Dedifferentiated amniotic fluid mesenchymal stem cell (primary cell): ENCODE measurements around the gene FCHSD1.

Source experiments
- DNase-seq: peaks from one replicate; pipeline ENCODE4 v3.0.0-alpha.2; 2016; ENCODE audit errors: extremely low spot score

Gene FCHSD1

GRCh38 chr5:141672841-141673813 lies 21.9 kb upstream of the FCHSD1 start:
- DNase-seq, result no peak

GRCh38 chr5:141672071-141672840 lies 21.0 kb upstream of the FCHSD1 start:
- no peak for DNase-seq

DNA sequence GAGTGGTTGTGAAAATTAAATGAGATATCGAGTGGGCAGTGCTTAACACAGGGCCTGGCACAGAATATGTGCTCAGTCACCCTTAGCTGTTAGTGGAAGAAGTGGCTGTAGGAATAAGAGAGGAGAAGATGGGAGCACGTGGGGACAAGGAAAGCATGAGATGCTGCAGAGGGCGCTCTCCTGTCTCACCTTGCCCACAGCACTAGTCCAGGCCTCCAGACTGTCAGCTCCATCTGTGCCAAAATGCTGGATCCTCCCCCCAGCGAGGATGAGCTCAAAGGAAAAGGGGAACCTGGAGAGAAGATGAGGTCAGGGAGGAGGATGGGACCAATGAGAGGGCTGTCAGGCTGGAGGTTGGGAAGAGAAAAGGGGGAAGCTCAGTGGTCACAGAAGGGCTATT lies 18.3 kb upstream of the FCHSD1 start:
- DNase-seq, result no peak

GRCh38 chr5:141668601-141669265 lies 17.5 kb upstream of the FCHSD1 start:
- DNase-seq, result no peak

DNA sequence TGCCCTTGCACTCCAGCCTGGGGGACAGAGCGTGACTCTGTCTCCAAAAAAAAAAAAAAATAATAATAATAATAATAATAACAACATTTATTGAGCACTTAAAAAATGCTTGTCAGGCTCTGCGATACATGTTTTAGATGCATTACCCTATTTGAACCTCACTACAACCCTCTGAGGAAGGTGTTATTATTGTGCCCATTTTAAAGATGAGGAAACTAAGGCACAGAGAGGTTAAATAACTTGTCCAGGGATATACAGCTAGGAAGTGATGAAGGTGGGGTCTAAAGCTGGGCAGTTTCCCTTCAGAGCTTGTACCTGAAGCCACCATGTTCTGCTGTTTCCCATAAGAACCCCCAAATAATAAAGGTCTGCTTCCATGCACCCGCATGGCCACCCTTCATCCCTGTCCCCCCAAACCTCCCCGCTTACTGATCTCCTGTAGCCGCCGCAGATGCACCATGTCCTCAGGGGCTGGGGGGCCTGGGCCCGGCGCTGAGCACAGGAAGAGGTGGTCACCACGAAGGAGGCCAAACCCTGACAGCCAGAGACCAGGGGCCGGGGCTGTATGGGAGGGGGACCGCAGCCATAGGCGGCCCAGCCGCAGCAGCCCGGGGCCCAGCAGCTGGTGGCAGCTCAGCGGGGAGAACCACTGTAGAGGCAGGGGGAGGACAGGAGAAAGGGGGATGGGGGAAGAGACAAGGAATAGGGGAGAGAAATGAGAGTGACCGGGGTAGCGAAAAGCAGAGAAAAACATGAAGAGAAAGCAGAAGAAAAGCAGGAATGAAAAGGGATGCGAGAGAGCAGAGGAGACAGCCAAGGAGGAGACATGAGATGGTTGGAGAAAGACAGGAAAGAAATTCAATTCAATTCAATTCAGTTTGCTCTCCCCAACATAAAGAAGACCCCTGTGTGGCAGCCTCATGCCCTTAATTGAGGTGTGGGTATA lies 15.1 kb upstream of the FCHSD1 start:
- DNase-seq, result no peak

DNA sequence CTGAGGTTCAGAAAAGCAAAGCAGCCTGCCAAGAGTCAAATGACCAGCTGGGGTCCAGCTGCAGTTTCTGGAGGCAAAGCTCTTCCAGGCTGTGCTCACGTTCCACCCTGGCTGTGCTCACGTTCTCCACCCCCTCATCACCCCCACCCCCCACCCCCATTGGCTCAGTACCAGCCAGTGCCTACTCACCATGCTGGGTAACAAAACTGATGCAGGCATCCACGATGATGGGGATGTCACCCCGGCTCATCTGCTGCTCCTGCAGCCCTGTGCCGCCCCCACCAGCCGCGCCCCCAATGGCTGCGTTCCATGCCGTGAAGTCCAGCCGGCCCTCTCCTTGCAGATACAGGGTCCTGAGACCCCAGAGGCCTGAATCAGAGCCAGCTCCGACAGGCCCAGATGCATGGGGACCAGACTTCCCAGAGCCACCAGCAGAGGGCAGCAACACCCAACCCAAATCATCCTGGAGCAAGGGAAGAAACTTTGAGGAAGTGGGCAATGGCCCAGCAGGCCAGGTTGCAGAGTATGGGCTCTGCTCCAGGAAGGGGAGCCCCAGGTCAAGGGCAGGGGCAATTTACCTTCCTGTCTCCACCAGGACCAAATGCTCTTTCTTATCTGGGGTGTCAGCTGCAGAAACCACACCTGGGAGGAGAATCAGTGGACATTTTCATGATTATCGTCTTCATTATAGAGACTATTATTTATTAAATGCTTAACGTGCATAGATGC lies 13.7 kb upstream of the FCHSD1 start:
- DNase-seq, result peak; percentile 61

- DNase-seq, result no peak
Measured at GRCh38 chr5:141663506-141663905, 12.3 kb upstream of the FCHSD1 start.

- no peak for DNase-seq
Measured at GRCh38 chr5:141662028-141662427, 10.8 kb upstream of the FCHSD1 start.

DNA sequence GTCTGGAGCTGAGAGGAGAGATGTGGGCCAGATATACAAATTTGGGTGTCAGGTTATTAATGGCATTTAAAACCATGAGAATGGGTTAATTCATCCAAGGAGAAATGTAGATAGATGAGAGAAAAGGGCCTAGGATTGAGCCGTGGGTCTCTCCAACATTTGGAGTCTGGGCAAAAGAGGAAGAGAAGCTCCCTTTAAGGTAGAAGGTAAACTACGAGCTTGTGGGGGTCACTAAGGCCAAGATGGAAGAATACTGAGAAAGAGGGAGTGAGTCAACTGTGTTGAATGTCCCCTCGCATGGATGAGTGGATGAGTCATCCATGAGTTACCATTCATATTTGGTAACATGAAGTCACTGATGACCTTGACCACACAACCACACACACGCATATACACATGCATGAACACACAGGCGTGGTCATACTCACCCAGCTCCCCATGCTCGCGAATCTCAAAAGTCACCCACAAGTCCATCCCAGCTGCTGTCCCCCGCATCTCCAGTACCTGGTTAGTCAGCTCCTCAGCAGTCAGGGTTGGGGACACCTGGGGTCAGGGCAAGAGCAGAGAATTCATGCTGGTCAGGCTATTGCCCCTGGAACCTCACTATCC lies 6.8 kb upstream of the FCHSD1 start:
- peak; percentile 22 for DNase-seq

DNA sequence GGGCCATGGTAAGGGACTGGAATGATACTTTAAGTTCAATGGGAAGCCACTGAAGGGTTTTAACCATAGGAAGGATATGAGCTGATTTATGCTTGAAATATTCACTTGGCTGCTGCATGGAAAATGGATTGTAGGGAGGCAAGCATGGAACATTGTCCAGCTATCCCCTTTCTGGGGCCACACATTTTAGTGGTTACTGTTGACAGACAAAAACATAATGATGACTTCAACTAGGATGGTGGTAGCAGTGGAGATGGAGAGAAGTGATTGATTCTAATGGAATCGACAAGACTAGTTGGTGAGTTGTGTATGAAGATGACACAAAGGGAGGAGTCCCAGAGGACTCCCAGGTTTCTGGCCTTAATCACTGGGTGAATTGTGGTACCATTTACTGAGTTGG lies 6.2 kb upstream of the FCHSD1 start:
- DNase-seq, result no peak

DNA sequence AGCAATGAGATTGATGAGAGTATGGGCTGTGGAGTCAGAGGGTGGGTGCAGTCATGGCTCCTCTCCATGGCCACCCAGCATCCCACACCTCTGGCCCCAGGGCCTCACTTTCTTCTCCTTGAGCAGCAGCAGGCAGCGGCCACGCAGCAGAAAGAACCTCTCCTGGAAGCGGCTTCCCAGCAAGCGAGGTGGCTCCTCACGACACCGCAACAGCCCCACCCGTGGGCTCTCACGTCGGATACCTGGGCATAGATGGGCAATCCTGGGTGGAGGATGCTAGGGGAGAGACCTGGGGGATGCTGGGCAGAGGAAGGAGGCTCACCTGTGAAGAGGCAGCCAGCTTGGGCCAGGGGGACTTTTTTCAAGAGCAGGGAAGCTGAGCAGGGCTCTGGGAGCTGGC lies 5.2 kb upstream of the FCHSD1 start:
- no peak for DNase-seq

DNA sequence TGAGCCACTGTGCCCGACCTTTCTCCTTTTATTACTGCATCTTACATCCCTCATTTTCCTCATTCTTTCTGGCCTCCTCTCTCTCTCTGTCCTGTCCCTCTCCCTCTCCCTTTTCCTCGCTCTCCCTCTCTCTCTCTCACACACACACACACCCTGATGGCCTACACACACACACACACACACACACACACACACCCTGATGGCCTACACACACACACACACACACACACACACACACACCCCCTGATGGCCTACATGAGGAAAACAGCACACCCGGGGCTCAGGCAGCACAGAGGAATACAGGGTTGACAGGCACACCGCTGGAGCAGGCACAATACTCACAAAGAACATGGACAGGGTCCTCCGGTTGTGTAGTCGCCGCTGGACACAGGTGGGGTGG lies 3.8 kb upstream of the FCHSD1 start:
- no peak for DNase-seq

DNA sequence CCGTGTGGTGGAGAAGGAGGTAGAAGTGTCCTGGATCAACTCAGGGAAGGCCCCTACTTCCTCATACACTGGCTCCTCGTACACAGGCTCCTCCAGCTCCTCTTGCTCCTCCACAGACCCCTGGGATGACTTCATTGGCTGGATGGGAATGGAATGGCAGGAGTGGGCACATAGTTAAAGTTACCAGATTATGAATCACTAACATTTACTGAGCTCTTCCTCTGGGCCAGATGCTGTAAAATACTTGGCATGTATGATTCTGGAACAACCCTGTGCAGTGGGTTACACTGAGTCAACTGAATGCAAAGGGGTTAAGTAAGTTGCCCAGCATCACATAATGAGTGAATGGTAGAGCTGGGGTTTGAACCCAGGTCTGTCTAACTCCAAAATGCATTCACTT lies 3.1 kb upstream of the FCHSD1 start:
- DNase-seq, result peak; percentile 62

- no peak for DNase-seq
Measured at GRCh38 chr5:141651728-141652105, 499 bp upstream of the FCHSD1 start.

DNA sequence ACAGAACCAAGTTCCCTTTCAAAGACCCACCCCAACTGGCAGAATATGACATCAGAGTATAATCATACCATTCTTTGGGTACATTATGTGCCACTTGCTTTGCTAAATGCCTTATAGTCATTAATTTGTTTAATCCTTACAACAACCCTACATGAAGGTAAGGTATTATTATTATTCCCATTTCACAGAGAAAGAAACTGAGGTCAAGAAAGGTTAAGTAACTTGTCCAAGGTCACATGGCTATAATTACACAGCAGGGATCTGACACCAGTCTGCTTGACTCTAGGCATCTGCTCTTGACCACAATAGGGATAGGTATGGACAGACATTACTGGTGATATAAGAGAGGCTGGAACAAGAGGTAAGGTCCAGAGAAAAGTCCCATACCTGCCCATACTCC lies 1.2 kb downstream of the FCHSD1 start:
- no peak for DNase-seq

GRCh38 chr5:141649056-141649688 lies 2.0 kb downstream of the FCHSD1 start:
- no peak for DNase-seq

DNA sequence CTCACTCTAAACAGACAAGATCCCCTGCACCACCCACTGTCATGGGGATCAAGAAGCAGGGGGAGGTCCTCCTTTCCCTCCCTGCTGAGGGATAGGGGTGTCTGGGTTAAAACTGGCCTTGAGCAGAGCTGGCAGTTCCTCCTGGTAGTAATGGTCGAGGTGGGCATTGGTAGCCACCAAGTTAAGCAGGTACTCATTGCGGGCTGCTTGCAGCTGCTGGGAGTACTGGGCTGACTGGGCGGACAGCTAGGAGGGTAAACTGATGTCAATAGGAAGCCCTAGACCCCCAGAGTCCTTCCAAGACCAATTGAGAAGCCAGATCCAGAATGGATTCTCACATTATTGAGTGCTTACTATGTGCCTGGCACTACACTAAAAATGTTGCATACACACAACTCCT lies 3.4 kb downstream of the FCHSD1 start:
- no peak for DNase-seq

DNA sequence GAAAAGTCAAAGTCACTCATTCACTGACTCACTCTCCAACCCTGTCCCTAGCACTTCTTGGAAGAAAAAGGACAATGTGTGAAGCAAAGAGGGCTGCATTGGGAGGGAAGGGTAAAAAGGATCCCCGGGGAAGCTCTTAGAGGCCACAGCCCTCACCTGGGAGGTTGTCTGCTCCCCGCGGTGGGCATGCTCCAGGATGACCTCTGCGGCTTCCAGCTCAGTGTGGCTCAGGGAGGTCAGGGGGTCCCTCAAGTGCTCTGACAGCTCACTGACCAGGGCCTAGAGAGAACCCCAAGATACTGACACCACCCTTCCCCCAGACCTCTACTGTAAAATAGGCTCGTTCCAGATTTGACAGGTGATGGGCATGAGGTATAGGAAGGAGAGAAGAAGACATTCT lies 4.0 kb downstream of the FCHSD1 start:
- DNase-seq, result no peak

DNA sequence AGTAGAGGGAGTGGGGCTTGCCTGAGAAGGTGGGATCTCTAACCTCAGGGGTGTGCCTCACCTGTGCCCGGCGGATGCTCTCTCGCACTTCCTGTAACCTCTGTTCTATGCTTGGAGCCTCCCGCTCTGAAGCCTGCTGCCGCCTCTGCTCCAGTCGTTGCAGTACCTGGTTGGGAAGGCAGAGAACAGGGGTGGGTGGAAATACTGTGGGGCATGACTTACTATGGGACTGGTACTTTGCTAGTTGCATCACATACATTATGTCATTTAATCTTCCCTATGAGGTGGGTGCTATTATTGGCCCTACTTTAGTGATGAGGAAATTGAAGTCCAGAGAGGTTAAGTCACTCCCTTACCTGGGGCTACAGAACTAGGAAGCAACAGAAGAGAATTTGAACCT lies 5.2 kb downstream of the FCHSD1 start:
- no peak for DNase-seq
